CD14-positive monocyte (primary cell): ENCODE measurements around the gene KNDC1. TPM values are rescaled to one million over a fixed set of nuclear protein-coding genes. Genes with fewer than 3 reads are reported as not detected.

Experiments used
- DNase-seq, 3 donors: peaks; one replicate each; pipeline ENCODE4 v3.0.0-alpha.2; 2011 to 2022
- H2AFZ ChIP-seq: 2 replicates; pipeline ENCODE4 v1.6.0; 2012; ENCODE audit warnings: mild to moderate bottlenecking, low read depth, low read length, inconsistent platforms; ENCODE audit not compliant: insufficient read depth, poor library complexity, severe bottlenecking
- H3K27ac ChIP-seq, 2 donors: 1 replicate in 1 of 2; 2 replicates in 1 of 2; pipeline ENCODE4 v1.5.1; 2012 to 2013; ENCODE audit warnings: low read length in 2 of 2, control low read depth in 1 of 2, inconsistent platforms in 1 of 2, low read depth in 1 of 2, mild to moderate bottlenecking in 1 of 2
- H3K27me3 ChIP-seq, 2 donors: one replicate each; pipeline versions ENCODE4 v1.6.0 to v1.6.1; 2011 to 2013; ENCODE audit warnings: low read length in 2 of 2; ENCODE audit not compliant: control insufficient read depth in 2 of 2, insufficient read depth in 2 of 2
- H3K36me3 ChIP-seq, 2 donors: replicated peaks in 1 of 2; 1 replicate in 1 of 2; 2 replicates in 1 of 2; pipeline versions ENCODE4 v1.5.1 to v1.6.1; 2012 to 2013; ENCODE audit warnings: low read length in 2 of 2, control low read depth in 1 of 2, inconsistent platforms in 1 of 2, mild to moderate bottlenecking in 1 of 2; ENCODE audit not compliant: insufficient read depth in 2 of 2, control insufficient read depth in 1 of 2
- H3K4me1 ChIP-seq, 2 donors: 1 replicate in 1 of 2; 2 replicates in 1 of 2; pipeline versions ENCODE4 v1.5.1 to v1.6.1; 2012 to 2013; ENCODE audit warnings: low read length in 2 of 2, control low read depth in 1 of 2, inconsistent platforms in 1 of 2, mild to moderate bottlenecking in 1 of 2, moderate library complexity in 1 of 2; ENCODE audit not compliant: insufficient read depth in 2 of 2, control insufficient read depth in 1 of 2
- H3K4me2 ChIP-seq: replicated peaks from 2 replicates; pipeline ENCODE3; 2012; ENCODE audit warnings: low read length, moderate library complexity, mild to moderate bottlenecking; ENCODE audit not compliant: poor library complexity, severe bottlenecking; ENCODE audit errors: extremely low read depth
- H3K4me3 ChIP-seq, 3 experiments: fragments of 200-600 bp in 1 of 3; sonication (generic) in 1 of 3; replicated peaks in 1 of 3; 1 replicate in 2 of 3; 2 replicates in 1 of 3; pipeline ENCODE4 v1.5.1; 2011 to 2013; ENCODE audit warnings: low read length in 3 of 3, mild to moderate bottlenecking in 3 of 3, control low read depth in 2 of 3, low read depth in 2 of 3, inconsistent platforms in 1 of 3, moderate library complexity in 1 of 3
- H3K79me2 ChIP-seq: 2 replicates; pipeline ENCODE4 v1.6.0; 2012; ENCODE audit warnings: mild to moderate bottlenecking, control low read depth, inconsistent platforms, low read length, moderate library complexity; ENCODE audit not compliant: insufficient read depth
- H3K9ac ChIP-seq: 2 replicates; pipeline ENCODE4 v1.6.0; 2017; ENCODE audit warnings: low read length, mild to moderate bottlenecking; ENCODE audit not compliant: insufficient read depth, poor library complexity, severe bottlenecking
- H3K9me3 ChIP-seq, 2 donors: replicated peaks in 1 of 2; 1 replicate in 1 of 2; 2 replicates in 1 of 2; pipeline versions ENCODE4 v1.5.1 to v1.6.1; 2012 to 2013; ENCODE audit warnings: low read length in 2 of 2, control low read depth in 1 of 2; ENCODE audit not compliant: control insufficient read depth in 1 of 2, insufficient read depth in 1 of 2
- H4K20me1 ChIP-seq: 2 replicates; pipeline ENCODE4 v1.6.0; 2012; ENCODE audit warnings: mild to moderate bottlenecking, low read length, control low read depth, moderate library complexity; ENCODE audit not compliant: insufficient read depth
- H3K27ac Mint-ChIP-seq, 7 donors: one replicate each; pipeline ENCODE4 v1.8.0; 2020; ENCODE audit warnings: mild to moderate bottlenecking in 7 of 7, mixed read lengths in 7 of 7, moderate library complexity in 6 of 7, inconsistent platforms in 2 of 7
- H3K27me3 Mint-ChIP-seq, 3 donors: one replicate each; pipeline ENCODE4 v1.8.0; 2021 to 2022; ENCODE audit warnings: low read depth in 3 of 3, mild to moderate bottlenecking in 3 of 3, mixed read lengths in 3 of 3, moderate library complexity in 3 of 3, inconsistent platforms in 1 of 3
- H3K36me3 Mint-ChIP-seq, 2 donors: one replicate each; pipeline ENCODE4 v1.8.0; 2020; ENCODE audit warnings: mixed read lengths in 2 of 2, inconsistent platforms in 1 of 2, mild to moderate bottlenecking in 1 of 2
- H3K4me1 Mint-ChIP-seq: one replicate; pipeline ENCODE4 v1.8.0; 2020; ENCODE audit warnings: mild to moderate bottlenecking, mixed read lengths
- H3K4me3 Mint-ChIP-seq, 2 donors: one replicate each; pipeline ENCODE4 v1.8.0; 2020; ENCODE audit warnings: mild to moderate bottlenecking in 2 of 2, mixed read lengths in 2 of 2, moderate library complexity in 1 of 2
- H3K9me3 Mint-ChIP-seq, 7 donors: one replicate each; pipeline ENCODE4 v1.8.0; 2020 to 2022; ENCODE audit warnings: mixed read lengths in 7 of 7, mild to moderate bottlenecking in 6 of 7, moderate library complexity in 6 of 7, inconsistent platforms in 2 of 7
- WGBS: methylation state at CpG from one replicate; pipeline ENCODE4 v1.1.5; 2013; ENCODE audit warnings: missing lambda C conversion rate; ENCODE audit not compliant: insufficient coverage; 5-methylcytosine and 5-hydroxymethylcytosine counted together
- intact Hi-C, 2 donors: fragments of 100-400 bp; cut with micrococcal nuclease; formaldehyde crosslinking; loops; one replicate each; pipeline versions ENCODE4 v1.15.0 to v1.15.1; 2023
- polyA plus RNA-seq, 3 donors: library from polyadenylated mRNA; depleted of rRNA in 1 of 3; unstranded in 2 of 3; stranded (reverse) in 1 of 3; fragments of 300-500 nt in 2 of 3; fragments of >200 nt in 1 of 3; fragmentation: Illumina TruSeq in 2 of 3; gene quantifications; 1 replicate in 2 of 3; 2 replicates in 1 of 3; pipeline ENCODE4 v1.2.3, GENCODE V29; 2012 to 2021
- TF ChIP-seq, protein P1 (sequence below): fragments of 200-600 bp; IDR thresholded peaks from one replicate; pipeline ENCODE4 v1.8.0; 2022; ENCODE audit warnings: antibody characterized with exemption, mild to moderate bottlenecking

The KNDC1 gene
- polyA plus RNA-seq, 3 donors, result 0.22 to 0.80 TPM; not detected in 1

DNA sequence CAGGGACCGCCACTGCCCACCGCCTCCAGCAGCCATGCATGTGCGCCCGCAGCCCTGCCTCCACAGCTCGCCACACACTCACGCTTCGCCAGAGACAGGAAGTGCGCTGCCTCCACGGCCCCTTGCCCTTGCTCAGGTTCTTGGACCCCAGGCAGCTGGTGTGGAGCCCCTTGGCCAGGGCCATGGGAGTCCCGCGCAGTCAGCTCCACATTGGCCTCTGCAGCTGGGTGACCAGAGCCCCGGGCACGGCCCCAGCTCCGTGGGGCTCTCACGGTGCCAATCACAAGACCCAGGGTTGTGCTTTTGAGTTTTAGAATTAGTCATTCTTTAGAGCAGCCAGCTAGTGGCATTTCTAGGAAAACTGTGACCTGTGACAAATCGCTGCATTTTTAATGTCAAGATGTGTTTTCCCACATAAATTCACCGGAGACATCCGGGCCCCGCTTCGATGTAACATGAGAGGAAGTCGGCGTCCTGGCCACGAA lies 65.7 kb downstream of the KNDC1 start:
- H3K4me3 Mint-ChIP-seq, result peak overlapping the region in 1 of 2 donors; percentile 67
- H3K79me2 ChIP-seq, result no peaks in the 10 kb centered on the region
- DNase-seq, result no peak
- no peaks in the 10 kb centered on the region for H3K36me3 ChIP-seq
- peaks cover 0 to 13% of the 10 kb centered on the region in 2 donors for H3K4me1 ChIP-seq
- no peak overlapping the region for H2AFZ ChIP-seq
- H3K4me1 Mint-ChIP-seq, result peaks cover 11% of the 10 kb centered on the region
- TF ChIP-seq, protein P1, sequence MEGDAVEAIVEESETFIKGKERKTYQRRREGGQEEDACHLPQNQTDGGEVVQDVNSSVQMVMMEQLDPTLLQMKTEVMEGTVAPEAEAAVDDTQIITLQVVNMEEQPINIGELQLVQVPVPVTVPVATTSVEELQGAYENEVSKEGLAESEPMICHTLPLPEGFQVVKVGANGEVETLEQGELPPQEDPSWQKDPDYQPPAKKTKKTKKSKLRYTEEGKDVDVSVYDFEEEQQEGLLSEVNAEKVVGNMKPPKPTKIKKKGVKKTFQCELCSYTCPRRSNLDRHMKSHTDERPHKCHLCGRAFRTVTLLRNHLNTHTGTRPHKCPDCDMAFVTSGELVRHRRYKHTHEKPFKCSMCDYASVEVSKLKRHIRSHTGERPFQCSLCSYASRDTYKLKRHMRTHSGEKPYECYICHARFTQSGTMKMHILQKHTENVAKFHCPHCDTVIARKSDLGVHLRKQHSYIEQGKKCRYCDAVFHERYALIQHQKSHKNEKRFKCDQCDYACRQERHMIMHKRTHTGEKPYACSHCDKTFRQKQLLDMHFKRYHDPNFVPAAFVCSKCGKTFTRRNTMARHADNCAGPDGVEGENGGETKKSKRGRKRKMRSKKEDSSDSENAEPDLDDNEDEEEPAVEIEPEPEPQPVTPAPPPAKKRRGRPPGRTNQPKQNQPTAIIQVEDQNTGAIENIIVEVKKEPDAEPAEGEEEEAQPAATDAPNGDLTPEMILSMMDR, result no peak
- H3K27me3 Mint-ChIP-seq, result peaks cover 49 to 69% (median 67%) of the 10 kb centered on the region in 3 donors
- H3K4me2 ChIP-seq, result no peak overlapping the region
- peak overlapping the region in 1 of 7 donors; percentile 50 for H3K27ac Mint-ChIP-seq
- intact Hi-C loops, result no loop called here
- H3K27ac ChIP-seq, result no peak overlapping the region
- 74% methylated on average over 14 of the region's 23 CpGs for WGBS
- H4K20me1 ChIP-seq, result no peaks in the 10 kb centered on the region
- H3K9ac ChIP-seq, result no peak overlapping the region
- H3K9me3 Mint-ChIP-seq, result peaks cover 0 to 11% (median 7%) of the 10 kb centered on the region in 7 donors
- peaks cover 0 to 7% of the 10 kb centered on the region in 2 donors for H3K9me3 ChIP-seq
- H3K4me3 ChIP-seq, result no peak overlapping the region
- peaks cover 19 to 55% of the 10 kb centered on the region in 2 donors for H3K27me3 ChIP-seq
- H3K36me3 Mint-ChIP-seq, result peaks cover 5 to 7% of the 10 kb centered on the region in 2 donors

DNA sequence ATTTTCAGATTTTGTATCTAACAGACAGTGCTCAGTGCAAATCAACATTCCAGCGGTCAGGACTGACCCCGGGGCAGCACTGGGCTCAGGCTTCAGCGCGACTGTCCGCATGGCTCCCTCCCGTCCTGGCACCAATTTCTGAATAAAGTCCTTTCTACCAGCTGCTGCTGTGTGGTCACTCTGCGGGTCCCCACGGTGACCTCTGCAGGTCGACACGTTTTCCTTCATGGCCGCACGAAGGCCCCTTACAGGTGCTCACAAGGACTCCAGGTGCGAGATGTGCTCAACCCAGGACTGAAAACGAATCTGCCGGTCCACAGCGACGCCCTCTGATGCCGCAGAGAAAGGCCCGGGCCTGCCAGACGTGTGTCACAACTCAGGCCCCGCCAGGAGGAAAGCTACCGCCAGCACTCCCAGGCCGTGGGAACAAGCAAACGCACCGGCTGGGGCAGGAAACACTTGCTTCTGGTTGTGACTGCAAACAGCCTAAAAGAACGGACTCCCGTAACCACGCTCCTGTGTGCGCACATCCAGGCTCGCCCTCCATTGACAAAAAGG lies 66.3 kb downstream of the KNDC1 start:
- Histone ChIP-seq H3K36me3 (no peaks in the 10 kb centered on the region), H3K4me1 (peaks cover 0 to 18% of the 10 kb centered on the region in 2 donors), H3K79me2 (no peaks in the 10 kb centered on the region), H3K4me3 (no peak overlapping the region), H2AFZ (no peak overlapping the region), H3K4me2 (no peak overlapping the region), H3K27me3 (peaks cover 21 to 55% of the 10 kb centered on the region in 2 donors), H3K27ac (no peak overlapping the region), H3K9ac (no peak overlapping the region), H3K9me3 (peaks cover 0 to 7% of the 10 kb centered on the region in 2 donors), H4K20me1 (no peaks in the 10 kb centered on the region)
- peak overlapping the region in 1 of 2 donors; percentile 67 for H3K4me3 Mint-ChIP-seq
- H3K27me3 Mint-ChIP-seq, result peaks cover 52 to 67% (median 65%) of the 10 kb centered on the region in 3 donors
- WGBS, result 29% methylated on average over 30 of the region's 30 CpGs
- H3K27ac Mint-ChIP-seq, result no peak overlapping the region
- TF ChIP-seq, protein P1, result no peak
- peaks cover 13% of the 10 kb centered on the region for H3K4me1 Mint-ChIP-seq
- peaks cover 5 to 7% of the 10 kb centered on the region in 2 donors for H3K36me3 Mint-ChIP-seq
- no peak for DNase-seq
- intact Hi-C loops, result no loop called here
- H3K9me3 Mint-ChIP-seq, result peaks cover 0 to 14% (median 6%) of the 10 kb centered on the region in 7 donors
